ENCODE data around the gene PDE5A.
"Not testable (repeated sequence)": the region's sequence is repeated elsewhere in the genome, so short reads cannot be mapped to it uniquely, and the experiment has no call there.

Gene PDE5A

DNA sequence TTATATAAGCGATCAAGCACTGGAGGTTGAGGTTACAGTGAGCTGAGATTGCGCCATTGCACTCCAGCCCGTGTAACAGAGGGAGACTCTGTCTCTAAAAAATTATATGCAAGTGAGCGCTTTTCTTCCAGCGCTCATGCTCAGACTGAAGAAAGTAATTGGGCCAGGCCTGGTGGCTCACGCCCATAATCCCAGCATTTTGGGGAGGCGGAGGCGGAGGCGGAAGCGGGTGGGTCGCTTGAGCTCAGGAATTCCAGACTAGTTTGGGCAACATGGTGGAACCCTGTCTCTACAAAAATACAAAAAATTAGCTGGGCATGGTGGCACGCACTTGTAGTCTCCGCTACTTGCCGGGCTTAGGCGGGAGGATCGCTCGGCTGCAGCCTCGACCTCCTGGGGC lies 172.9 kb downstream of the PDE5A start:
- DNase-seq, result peak; percentile 47

- peak; percentile 98 for DNase-seq
Measured at GRCh38 chr4:119454491-119455270, 173.9 kb downstream of the PDE5A start.

DNA sequence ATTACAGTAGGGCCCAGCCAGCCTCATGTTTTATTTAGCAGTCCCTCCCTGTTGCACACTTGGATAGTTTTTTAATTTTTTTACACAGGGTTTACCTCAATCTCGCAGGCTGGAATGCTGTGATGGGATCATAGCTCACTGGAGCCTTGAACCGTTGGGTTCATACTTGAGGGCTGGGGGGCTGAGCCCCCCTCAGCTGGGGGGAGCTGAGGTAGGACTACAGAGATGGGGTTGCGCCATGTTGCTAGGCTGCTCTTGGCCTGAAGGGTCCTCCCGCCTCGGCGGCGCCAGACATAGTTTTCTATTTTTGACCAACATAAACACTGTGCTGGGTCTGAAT lies 174.5 kb downstream of the PDE5A start:
- not testable (repeated sequence) for DNase-seq

- not testable (repeated sequence) for DNase-seq
Measured at GRCh38 chr4:119453286-119453685, 175.3 kb downstream of the PDE5A start.

GRCh38 chr4:119449851-119450250 lies 178.8 kb downstream of the PDE5A start:
- not testable (repeated sequence) for DNase-seq

Measured in femur (tissue), 1 donor.